GM21737 (cell line): ENCODE measurements around the gene ZFP92.
"Not testable (repeated sequence)": the region's sequence is repeated elsewhere in the genome, so short reads cannot be mapped to it uniquely, and the experiment has no call there.

Source experiments
- ATAC-seq: cut with Tn5 transposase; IDR thresholded peaks from one replicate; pipeline ENCODE4 v1.9.1; 2021; ENCODE audit warnings: mild to moderate bottlenecking, moderate library complexity; ENCODE audit not compliant: unreplicated experiment

Gene ZFP92

GRCh38 chrX:153384973-153385372 is 26.3 kb upstream of the ZFP92 start:
- not testable (repeated sequence) for ATAC-seq

GRCh38 chrX:153386097-153386496 is 25.2 kb upstream of the ZFP92 start:
- no peak for ATAC-seq

- ATAC-seq, result no peak
Observed at GRCh38 chrX:153387345-153387744, 23.9 kb upstream of the ZFP92 start.

DNA sequence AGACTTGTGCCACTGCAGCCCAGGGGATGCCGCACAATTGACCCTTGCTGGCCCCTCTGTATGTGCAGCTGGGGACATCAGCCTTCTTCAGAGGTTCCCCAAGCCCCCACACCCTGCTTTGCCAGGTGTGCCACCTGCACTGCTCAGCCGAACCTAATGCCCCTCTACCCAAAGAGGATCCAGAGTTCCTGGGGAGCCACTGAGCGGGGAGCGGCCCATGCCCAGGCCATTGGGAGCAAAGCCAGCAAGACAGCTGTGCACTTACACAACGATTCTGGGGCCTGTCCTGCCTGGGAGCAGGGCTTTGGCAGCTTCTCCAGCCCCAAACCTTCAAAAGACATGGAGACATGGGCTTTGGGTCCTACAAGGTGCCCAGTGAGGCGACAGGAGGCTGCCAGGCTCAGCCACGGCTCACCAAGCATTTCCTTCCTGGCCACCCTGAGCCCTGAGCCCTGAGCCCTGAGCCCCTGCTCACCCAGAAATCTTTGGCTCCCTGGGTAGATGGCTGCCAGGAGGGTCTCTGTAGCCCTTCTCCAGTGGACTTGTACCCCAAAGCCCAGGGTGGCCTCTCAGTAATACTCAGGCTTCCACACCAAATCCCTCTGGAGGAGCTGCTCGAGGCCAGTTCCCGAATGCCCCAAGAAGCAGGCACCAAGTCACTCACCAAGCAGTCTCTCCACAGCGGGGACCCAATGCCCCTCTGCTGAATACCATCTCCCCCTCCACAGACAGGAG is 23.1 kb upstream of the ZFP92 start:
- ATAC-seq, result no peak

DNA sequence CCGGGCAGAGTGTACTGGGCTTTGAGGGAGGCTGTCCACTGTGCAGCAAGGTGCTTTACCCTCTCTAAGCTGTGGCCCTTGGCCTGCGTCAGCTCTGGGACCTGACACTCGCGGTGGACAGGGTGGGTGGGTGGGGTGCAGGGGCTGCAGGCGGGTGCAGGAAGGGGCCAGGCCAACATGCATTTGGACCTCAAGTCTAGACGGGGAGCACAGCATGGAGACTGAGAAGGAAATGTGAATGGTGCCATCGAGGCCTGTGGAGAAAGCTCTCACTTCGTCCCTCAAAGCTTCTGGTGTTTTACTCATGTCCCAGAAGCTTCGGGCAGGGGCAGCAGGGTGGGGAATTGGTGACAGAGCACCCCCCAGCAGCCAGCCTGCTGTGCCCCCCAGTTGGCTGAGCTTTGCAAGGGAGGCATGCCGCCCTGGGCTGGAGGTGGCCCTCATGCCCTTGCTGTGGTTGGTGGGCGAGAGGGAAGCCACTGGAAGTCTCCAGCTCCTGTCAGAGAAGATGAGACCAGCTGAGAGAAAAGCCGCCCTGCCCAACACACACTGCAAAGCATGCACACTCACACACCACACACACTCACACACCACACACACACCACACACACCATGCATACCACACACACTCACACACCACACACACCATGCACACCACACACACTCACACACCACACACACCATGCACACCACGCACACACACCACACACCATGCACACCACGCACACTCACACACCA is 22.4 kb upstream of the ZFP92 start:
- no peak for ATAC-seq

DNA sequence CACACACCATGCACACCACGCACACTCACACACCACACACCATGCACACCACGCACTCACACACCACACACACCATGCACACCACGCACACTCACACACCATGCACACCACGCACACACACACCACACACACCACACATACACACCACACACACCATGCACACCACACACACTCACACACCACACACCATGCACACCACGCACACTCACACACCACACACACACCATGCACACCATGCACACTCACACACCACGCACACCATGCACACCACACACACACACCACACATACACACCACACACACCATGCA is 21.9 kb upstream of the ZFP92 start:
- ATAC-seq, result not testable (repeated sequence)

DNA sequence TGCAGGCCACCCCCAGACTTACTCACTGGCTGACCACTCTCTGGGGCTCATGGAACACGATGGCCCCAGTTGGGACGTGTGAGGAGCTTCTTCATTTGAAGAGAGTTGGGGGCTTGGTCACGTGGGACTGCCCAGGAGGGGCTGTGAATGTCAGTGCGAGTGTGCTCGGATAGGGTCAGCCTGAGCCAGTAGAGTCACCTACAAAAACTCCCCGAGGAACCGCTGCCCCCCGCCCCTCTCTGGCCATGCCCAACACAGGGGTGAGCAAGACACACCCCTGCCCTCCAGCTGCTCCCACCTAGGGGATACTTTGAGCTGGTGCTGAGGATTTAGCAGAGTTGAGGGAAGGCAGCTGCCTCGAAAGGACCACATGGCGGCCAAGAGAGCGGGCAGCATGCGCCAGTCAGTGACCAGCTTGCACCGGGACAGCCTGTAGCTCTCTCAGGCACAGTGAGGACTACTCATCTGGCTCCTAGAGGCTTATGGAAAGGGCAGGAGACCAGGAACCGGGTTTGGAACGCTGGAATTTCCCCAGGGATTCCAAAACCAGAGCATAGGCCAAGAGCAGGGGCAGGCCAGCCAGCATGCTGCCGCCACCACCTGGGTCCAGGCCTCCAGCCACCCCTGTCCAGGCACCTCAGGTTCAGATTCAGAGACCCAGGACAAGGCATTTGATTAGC is 18.5 kb upstream of the ZFP92 start:
- no peak for ATAC-seq

- ATAC-seq, result no peak
Observed at GRCh38 chrX:153394612-153395011, 16.7 kb upstream of the ZFP92 start.

- no peak for ATAC-seq
Observed at GRCh38 chrX:153395613-153396319, 15.5 kb upstream of the ZFP92 start.

GRCh38 chrX:153396320-153397195 is 14.7 kb upstream of the ZFP92 start:
- no peak for ATAC-seq

DNA sequence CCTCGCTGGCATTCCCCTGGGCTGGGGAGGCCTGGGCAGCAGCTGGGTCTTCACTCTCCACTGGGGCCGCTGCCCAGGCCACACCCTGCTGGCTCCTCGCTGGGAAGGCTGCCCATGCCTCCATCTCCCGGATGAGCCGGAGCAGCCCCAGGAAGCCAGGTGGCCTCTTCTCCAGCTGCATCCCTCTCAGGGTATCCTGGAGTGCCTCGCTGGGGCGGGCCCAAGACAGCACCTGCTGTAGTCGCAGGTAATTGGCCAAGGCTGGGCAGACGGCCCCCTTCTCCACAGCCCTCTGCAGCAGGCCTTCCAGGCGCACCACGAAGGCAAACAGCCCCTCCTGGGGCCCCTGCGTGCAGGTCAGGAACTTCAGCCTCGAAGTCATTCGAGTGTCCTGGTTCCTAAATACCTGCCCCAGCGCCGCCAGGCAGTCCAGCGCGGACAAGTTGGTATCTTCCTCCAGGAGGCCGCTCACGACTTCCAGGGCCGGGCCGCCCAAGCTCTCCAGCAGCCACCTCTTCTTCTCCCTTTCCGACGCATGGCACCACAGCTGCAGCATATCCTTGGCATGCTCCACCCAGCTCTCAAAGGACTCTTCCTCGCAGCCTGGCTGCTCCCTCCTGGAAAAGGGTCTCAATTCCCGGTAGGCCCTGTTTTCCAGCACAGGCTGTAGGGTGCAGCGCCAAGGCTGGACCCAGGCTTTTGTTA is 13.9 kb upstream of the ZFP92 start:
- no peak for ATAC-seq

DNA sequence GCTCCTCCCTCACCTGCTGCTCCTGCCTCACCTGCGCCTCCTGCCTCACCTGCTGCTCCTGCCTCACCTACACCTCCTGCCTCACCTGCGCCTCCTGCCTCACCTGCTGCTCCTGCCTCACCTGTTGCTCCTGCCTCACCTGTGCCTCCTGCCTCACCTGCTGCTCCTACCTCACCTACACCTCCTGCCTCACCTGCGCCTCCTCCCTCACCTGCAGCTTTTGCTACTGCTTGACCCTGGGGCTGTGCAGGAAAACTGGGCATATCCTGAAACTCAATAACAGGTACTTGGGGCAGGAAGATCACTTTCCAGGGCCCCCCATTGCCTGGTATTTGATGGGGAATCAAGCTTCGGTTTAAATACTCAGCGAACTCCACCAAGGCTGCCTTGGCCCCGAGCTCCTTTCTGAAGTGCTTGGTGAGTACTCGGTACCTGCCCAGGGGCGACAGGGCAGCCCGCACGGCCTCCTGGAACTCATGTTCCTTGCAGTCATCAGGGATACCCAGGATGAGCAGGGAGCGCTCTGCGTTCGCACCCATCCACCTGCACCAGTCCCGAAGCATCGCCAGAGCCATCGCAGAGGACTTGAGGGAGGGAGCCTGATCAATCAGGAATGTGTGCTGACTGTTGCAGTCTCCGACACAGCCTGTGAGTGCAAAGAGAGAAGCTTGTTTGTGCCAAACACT is 12.9 kb upstream of the ZFP92 start:
- ATAC-seq, result no peak

GRCh38 chrX:153400146-153401132 is 10.8 kb upstream of the ZFP92 start:
- ATAC-seq, result no peak

DNA sequence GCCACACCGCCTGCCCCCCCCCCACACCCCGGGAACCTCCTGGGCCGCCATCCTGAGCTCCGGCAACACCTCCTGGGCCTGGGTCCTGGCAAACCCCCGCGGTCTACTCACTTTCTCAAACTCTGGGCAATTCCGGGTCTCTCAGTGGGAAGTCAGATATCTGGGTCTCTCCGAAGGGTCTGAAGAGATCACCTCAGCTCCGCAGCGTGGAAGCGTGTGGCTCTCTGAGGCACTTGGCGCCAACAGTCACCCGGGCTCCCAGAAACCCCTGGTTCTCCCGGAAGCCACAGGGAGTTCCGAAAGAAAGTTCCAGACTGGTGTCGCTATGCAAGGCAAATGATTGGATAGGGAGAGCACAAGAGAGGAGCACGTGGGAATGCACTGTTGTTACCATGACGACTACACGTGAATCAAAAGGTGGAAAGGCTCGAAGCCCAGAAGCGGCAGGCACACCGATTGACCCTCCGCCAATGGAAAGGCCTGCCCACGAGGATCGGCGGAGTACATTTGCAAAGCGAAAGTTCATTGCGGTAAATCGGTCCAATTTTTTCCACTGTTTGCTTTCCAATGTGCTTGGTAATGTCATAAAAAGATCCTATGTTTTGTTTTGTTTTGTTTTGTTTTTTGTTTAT is 10.0 kb upstream of the ZFP92 start, which contains the start of gene PNMA6E:
Gene PNMA6E, minus strand, starts transcription at position 218 of the 632 bp plus-strand sequence. CDS start 2,501 bp downstream, outside the sequence.
- ATAC-seq, result no peak

DNA sequence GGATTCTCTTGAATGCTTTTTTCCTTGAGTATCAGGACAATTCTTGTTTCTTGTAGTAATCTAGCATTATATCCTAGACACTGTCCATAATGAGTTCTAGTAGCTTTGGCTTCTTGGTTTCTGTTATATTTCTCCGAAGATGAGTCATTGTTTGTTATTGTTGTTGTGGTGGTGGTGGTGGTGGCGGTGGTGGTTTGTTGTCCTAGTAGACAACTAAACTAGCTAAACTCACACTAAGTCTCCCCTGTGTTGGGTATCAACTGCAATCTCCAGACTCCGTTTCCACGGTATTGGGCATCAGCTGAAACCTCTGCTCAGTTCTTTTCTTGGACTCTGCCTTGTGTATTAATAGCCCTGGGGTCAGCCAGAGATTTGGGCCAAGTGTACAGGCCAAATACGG is 6.9 kb upstream of the ZFP92 start:
- not testable (repeated sequence) for ATAC-seq

DNA sequence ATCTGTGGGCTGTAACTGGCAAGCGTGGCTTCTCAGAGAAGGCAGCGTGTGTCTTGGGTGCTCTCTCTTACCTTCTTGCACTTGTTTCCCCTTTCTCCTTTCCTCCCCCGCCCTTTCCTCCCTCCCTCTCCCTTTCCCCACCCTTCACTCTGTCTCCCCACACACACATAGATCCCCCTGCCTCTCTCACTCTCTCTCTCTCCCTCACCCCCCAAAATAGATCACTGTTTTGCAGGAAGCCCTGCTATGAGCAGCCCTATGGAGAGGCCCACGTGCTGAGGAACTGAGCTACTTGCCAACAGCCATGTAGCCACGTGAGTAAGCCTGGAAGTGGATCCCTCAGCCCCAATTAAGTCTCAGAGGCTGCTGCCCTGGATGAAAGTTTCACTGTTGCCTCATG is 5.8 kb upstream of the ZFP92 start:
- no peak for ATAC-seq

DNA sequence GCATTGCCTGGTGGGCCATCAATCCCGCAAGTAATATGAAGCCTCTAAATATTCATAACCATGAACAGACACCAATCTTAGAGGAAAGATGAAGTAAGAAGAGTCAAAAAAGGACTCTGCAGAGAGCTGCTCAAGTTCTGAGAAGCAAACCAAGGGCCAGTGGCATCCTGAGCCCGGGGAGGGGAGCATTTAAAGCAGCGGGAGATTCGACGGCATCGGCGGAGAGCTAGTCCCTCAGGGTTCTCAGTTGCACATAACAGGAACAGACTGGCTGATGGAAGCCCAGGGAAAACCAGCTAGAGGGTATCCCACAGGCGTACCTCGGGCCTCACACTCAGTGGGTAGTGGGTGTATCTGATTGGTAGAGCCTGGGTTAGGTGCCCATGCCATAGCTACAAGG is 5.3 kb upstream of the ZFP92 start:
- ATAC-seq, result no peak
